ENCODE measurements around the gene NLRP2B.

DNA sequence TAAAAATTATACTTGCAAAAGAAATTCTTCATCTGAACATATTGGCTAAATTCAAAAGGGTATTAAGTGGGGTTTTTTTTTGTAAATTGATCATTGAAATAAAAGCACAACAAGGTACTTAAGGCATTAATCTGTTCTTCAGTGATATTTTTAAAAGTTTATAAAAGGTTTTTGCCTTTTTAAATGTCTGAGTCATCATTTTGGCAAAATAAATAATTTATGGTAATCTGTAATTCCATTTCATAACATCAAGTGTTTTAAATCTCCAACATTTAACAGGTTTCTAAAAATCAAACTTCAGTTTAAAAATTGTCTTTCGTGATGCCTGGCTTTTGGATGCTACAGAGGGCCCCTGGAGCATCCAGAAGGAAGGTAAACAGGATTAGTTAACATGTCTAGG, 27.4 kb downstream of the NLRP2B start:
- TF ChIP-seq POLR2AphosphoS5 (IDR thresholded peaks at IDR 0.05) (no peak), POLR2A (IDR thresholded peaks at IDR 0.05) (no peak)
- TF ChIP-seq, protein P1, sequence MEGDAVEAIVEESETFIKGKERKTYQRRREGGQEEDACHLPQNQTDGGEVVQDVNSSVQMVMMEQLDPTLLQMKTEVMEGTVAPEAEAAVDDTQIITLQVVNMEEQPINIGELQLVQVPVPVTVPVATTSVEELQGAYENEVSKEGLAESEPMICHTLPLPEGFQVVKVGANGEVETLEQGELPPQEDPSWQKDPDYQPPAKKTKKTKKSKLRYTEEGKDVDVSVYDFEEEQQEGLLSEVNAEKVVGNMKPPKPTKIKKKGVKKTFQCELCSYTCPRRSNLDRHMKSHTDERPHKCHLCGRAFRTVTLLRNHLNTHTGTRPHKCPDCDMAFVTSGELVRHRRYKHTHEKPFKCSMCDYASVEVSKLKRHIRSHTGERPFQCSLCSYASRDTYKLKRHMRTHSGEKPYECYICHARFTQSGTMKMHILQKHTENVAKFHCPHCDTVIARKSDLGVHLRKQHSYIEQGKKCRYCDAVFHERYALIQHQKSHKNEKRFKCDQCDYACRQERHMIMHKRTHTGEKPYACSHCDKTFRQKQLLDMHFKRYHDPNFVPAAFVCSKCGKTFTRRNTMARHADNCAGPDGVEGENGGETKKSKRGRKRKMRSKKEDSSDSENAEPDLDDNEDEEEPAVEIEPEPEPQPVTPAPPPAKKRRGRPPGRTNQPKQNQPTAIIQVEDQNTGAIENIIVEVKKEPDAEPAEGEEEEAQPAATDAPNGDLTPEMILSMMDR (IDR thresholded peaks at IDR 0.05): no peak
